ENCODE data around the gene S100Z.

Gene S100Z

DNA sequence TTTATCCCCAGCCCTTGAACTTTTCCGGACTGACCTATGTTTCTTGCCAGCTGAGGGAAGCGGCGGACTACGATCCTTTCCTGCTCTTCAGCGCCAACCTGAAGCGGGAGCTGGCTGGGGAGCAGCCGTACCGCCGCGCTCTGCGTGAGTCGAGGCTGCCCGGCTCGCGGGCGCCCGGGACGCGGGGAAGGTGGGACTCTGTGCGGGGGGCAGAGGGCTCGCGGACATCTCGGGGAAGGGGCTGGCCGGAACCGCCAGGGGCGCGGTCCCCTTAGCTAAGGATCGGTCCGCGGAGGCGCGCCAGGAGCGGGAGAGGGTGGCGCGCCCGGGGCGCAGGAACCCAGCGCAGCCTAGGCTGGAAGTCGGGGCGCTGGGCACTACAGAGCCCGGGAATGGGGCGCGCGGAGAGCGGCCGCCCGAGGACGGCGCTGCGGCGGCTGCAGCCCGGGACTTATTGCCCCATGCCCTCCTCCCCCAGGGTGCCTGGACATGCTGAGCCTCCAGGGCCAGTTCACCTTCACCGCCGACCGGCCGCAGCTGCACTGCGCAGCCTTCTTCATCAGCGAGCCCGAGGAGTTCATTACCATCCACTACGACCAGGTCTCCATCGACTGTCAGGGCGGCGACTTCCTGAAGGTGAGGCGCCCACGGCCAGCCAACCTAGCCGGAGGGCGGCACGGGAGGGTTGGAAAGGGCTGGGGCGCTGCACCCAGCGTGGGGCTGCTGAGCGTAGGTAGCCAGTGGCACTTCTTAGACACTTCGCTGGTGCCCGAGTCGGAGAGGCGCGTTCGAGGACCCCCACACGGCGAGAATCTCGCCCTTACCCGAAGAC lies 104.0 kb downstream of the S100Z start:
- no peak for DNase-seq

DNA sequence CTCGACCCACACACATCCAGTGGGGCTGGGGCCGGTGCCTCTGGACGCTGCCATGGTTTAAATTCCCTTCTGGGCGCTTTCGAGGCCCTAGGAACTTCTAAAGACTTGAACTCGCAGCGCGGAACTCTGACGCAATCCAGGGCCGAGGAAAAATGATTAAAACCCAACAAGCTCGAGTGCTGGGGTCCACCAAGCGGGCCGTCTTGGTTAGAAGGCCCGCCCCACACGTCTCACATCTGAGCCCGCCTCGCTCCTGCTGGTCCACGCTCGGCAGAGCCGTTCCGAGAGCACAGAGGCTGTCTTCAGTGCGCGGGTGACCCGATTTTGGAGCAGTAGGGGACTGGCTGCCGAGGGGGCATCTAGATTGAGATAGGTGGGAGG lies 104.6 kb downstream of the S100Z start:
- DNase-seq: no peak

DNA sequence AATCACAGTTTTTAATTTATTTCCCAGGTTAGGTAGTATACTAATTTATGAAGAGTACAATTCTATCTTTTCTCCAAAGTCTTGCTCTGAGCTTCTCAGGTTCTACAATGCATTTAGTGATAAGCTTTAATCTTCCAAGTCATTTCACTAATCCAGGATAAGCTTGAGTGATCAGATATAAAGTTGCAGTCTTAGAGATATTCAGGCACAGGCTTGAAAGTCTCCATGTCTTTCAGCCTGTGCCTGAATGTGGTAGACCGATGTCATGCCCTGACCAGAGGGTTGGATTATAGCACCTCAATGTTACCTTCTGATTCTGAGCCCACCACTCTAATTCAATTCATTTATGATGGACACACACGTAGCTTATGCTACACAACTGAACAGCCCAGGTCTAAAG lies 106.2 kb downstream of the S100Z start:
- DNase-seq: no peak

DNA sequence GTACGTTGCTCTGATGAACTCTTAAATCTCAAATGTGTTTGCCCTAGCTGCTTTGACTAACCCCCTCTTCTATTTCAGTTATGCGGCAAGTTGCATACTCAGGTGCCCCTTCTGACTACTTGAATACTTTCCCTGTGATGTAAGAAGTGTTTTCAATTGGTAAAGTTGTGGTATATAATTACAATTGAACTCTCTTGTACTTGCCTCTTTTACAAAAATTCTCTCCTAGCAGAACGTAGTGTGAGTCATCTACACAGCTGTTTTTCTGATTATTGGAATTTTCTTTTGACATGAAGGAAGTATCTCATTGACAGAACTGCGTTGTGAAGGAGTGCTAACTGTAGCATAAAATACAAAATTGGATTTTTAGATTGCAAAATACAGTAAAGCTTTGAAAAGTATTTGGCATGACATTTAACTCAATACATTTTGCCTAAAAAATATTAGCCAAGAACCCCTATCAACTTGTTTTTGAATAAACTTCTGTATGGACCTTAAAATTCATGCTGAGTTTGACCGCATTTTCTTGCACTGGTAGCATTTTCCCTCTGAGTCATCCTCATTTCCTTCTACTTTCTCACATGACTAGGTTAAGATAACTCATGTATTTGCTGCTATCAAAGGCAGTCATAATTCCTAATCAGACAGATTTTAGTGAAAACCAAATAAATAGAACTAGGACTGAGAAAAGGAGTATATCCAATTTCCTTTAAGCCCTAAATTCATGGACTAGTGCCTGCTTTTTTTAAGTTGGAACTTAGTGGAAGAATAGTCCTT lies 109.4 kb downstream of the S100Z start:
- no peak for DNase-seq

DNA sequence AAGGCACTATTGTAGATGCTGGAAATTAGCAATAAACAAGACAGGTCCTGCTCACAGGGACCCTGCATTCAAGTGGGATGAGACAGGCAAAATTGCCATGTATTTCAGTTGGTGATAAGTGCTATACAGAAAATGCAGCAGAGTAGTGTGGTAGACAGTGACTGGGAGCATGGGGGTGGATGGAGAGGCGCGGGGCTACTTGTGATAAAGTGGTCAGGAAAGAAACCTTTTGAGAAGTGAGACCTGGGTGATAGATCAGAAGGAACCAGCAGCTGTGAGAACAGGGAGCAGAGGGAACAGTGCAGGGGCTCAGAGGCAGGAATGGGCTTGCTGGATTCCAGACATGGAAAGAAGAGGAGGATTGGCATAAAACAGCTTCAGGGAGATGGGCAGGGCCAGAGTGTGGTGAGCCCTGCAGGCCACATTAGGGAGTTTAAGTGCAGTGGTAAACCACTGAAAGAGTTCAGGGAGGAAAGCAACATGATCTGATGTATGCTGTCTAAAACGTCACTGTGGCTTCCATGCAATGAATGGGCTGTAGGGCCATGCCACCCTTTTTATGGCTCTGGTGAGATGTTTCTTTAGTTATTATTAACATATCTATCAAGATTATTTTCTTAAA lies 110.3 kb downstream of the S100Z start:
- no peak for DNase-seq

DNA sequence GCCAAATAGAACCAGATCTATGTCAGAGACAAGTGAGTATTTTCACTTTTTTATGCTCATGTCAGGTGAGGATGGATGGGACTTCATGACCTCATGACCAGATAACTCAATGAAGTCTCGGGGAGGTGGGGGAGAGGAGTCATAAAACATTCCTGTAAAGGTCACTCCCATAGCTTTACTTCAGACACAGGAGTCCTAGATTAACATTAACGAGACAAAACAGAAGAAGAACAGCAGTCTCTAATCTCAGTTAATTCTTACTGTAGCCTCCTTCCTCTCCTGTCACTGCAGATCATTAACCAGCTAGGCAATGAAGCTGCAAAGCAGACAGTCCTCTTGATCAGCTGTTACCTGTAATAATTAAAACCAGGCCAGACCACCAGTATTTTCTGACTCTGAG lies 114.2 kb downstream of the S100Z start:
- no peak for DNase-seq

All from NCI-H1105 treated with DMSO at 0.1 percent for 48 hours (cell line).